Heart left ventricle (tissue), 16 donors: ENCODE results near the gene ZFPM1. TPM values are rescaled to one million over a fixed set of nuclear protein-coding genes. Genes with fewer than 3 reads are reported as not detected.
A peak's percentile ranks its signal among the peaks of the same experiment; 100 is the strongest.
"Not testable (repeated sequence)": the region's sequence is repeated elsewhere in the genome, so short reads cannot be mapped to it uniquely, and the experiment has no call there.

ENCODE experiments used
- ATAC-seq, 4 donors: fragments of 200-7000 bp; cut with Tn5 transposase; one replicate each; pipeline ENCODE4 v1.9.1; 2020 to 2022; ENCODE audit warnings: moderate library complexity in 4 of 4, mild to moderate bottlenecking in 3 of 4, moderate number of reproducible peaks in 1 of 4
- DNase-seq, 5 donors: peaks; one replicate each; pipeline ENCODE4 v3.0.0-alpha.2; 2020
- H3K27ac ChIP-seq, 12 donors: fragments of 200-600 bp; sonication (generic) in 4 of 12; one replicate each; pipeline versions ENCODE4 v1.5.0 to v1.8.0; 2016 to 2022; ENCODE audit warnings: mild to moderate bottlenecking in 2 of 12
- H3K27me3 ChIP-seq, 9 donors: fragments of 200-600 bp; sonication (generic) in 2 of 9; one replicate each; pipeline versions ENCODE4 v1.5.1 to v1.8.0; 2016 to 2022; ENCODE audit warnings: mild to moderate bottlenecking in 3 of 9
- H3K36me3 ChIP-seq, 9 donors: fragments of 200-600 bp; sonication (generic) in 2 of 9; one replicate each; pipeline versions ENCODE4 v1.5.0 to v1.8.0; 2018 to 2022; ENCODE audit warnings: mild to moderate bottlenecking in 2 of 9
- H3K4me1 ChIP-seq, 12 donors: fragments of 200-600 bp; sonication (generic) in 4 of 12; one replicate each; pipeline versions ENCODE4 v1.5.0 to v1.8.0; 2016 to 2022; ENCODE audit warnings: mild to moderate bottlenecking in 3 of 12
- H3K4me3 ChIP-seq, 12 donors: fragments of 200-600 bp; sonication (generic) in 4 of 12; one replicate each; pipeline versions ENCODE4 v1.5.0 to v1.8.0; 2017 to 2022; ENCODE audit warnings: mild to moderate bottlenecking in 9 of 12, moderate library complexity in 4 of 12
- H3K9me3 ChIP-seq, 12 donors: fragments of 200-600 bp; sonication (generic) in 4 of 12; one replicate each; pipeline versions ENCODE4 v1.5.0 to v1.8.0; 2016 to 2022; ENCODE audit warnings: mild to moderate bottlenecking in 1 of 12
- POLR2A ChIP-seq, 2 donors: fragments of 450-650 bp; IDR thresholded peaks; one replicate each; pipeline ENCODE4 v1.6.1; 2017; ENCODE audit warnings: antibody characterized with exemption in 2 of 2, mild to moderate bottlenecking in 2 of 2, moderate library complexity in 2 of 2
- WGBS, 4 donors: extraction: QIAGEN DNeasy Blood & Tissue Kit in 2 of 4; methylation state at CpG; one replicate each; pipeline versions ENCODE4 v1.1.5 to v1.1.7; 2013 to 2018; 5-methylcytosine and 5-hydroxymethylcytosine counted together
- intact Hi-C, 10 donors: fragments of 100-400 bp; cut with DNase I; formaldehyde crosslinking; loops; one replicate each; pipeline versions ENCODE4 v1.11.1 to v1.14.2; 2022
- polyA plus RNA-seq, 2 donors: library from polyadenylated mRNA; stranded (reverse); fragments of 200-250 nt; gene quantifications; one replicate each; pipeline ENCODE4 v1.2.3, GENCODE V29; 2013
- total RNA-seq, 9 donors: library from RNA; depleted of rRNA in 2 of 9; stranded (reverse); fragments of >200 nt in 2 of 9; fragmentation: NEBNext Ultra II Directional in 3 of 9; extraction: Animal tissue kit (Norgen Biotek cat#: 25700) in 3 of 9; gene quantifications; one replicate each; pipeline versions ENCODE4 v1.1.0 to v1.2.4, GENCODE V29; 2016 to 2023
- TF ChIP-seq, protein P1 (sequence below), 12 donors: fragments of 200-600 bp; sonication (generic) in 4 of 12; IDR thresholded peaks; one replicate each; pipeline versions ENCODE4 v1.5.0 to v1.8.0; 2018 to 2022; ENCODE audit warnings: antibody characterized with exemption in 12 of 12, mild to moderate bottlenecking in 5 of 12
- donor health status: ischemic (EF 13 %, LVEDD 7.1; RV severe dilation, severe dysfunction).
- donor health status: healthy with polysubstance abuse.
- donor health status: DM: no; HTN: yes; CAD: no.
- donor health status: DM: no; HTN: no; CAD: no.
- donor health status: ischemic (EF 25% LVEDD 6.9; RV normal size, moderate dysfunction).
- donor health status: ischemic (EF 25% LVEDD 5.7; RV mildly dilated, moderate dysfunction).
- donor health status: healthy.
- donor health status: DM: yes; HTN: yes; CAD: no.
- donor health status: ischemic (EF 35%, LVEDD 5.7; RV mildly dilated, moderate dysfunction).
- donor health status: nonischemic (EF 11% LVEDD 7.7; RV severe dilation, severe dysfunction).
- donor health status: DM: yes; HTN: yes; CAD: no.
- donor health status: PGD.
- donor health status: ischemic (EF 29% LVEDD 5.4; RV normal size, mild dysfunction).
- donor health status: nonischemic (EF 23%, LVEDD 6.1; RV moderate dilation, normal function).

Gene ZFPM1
- total and polyA plus RNA-seq, 11 donors = 1.3 to 6.3 (median 4.1) TPM

- no peak overlapping the region for H3K27ac ChIP-seq
- no peaks in the 10 kb centered on the region for H3K27me3 ChIP-seq
- H3K9me3 ChIP-seq = no peaks in the 10 kb centered on the region
- TF ChIP-seq, protein P1, sequence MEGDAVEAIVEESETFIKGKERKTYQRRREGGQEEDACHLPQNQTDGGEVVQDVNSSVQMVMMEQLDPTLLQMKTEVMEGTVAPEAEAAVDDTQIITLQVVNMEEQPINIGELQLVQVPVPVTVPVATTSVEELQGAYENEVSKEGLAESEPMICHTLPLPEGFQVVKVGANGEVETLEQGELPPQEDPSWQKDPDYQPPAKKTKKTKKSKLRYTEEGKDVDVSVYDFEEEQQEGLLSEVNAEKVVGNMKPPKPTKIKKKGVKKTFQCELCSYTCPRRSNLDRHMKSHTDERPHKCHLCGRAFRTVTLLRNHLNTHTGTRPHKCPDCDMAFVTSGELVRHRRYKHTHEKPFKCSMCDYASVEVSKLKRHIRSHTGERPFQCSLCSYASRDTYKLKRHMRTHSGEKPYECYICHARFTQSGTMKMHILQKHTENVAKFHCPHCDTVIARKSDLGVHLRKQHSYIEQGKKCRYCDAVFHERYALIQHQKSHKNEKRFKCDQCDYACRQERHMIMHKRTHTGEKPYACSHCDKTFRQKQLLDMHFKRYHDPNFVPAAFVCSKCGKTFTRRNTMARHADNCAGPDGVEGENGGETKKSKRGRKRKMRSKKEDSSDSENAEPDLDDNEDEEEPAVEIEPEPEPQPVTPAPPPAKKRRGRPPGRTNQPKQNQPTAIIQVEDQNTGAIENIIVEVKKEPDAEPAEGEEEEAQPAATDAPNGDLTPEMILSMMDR (IDR thresholded peaks at IDR 0.05) = no peak
- 93 to 99% (median 94%) methylated on average over 8 to 9 of the region's 9 CpGs for WGBS, 4 donors
- peak in 1 of 4 donors; percentile 4 for ATAC-seq
- H3K4me3 ChIP-seq = no peak overlapping the region
- intact Hi-C loops = no loop called here
- H3K4me1 ChIP-seq = peaks cover 0 to 4% (median 0%) of the 10 kb centered on the region in 12 donors
- H3K36me3 ChIP-seq = no peaks in the 10 kb centered on the region
- no peak for DNase-seq
These were observed 62.3 kb downstream of the ZFPM1 start for GRCh38 chr16:88515371-88515770.

DNA sequence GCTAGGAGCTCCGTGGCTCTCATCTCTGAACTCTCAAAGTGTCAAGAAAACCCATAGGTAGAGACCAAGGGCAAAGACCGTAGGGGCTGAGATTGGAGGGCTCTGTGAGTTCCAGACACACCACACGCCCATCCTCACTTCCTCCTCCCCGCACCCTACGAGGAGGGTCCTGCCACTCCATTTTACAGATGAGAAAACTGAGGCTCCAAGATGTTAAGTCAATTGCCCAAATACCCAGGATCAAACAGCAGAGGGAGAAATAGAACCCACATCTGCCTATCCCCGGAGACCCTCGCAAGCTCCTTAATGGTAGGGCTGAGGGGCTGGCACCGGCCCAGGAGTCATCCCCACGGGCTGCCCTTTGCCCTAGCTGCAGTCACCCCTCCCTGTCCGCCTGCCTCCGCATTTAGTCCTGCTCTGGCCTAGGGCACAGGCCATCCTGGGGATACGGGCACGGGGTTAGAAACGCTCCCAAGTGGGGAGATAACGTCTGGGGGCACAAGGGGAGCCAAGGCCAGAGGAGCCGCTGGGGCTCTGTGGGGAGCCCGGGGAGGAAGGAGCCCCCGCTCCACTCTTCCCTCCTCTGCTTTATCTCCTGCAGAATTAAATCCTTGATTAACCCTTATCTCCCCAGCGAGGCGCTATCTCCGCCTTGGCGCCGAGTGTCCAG is 63.0 kb downstream of the ZFPM1 start:
- TF ChIP-seq POLR2A (IDR thresholded peaks at IDR 0.05) = no peak
- TF ChIP-seq, protein P1 (IDR thresholded peaks at IDR 0.05) = no peak
- Histone ChIP-seq H3K27me3 (no peaks in the 10 kb centered on the region), H3K36me3 (no peaks in the 10 kb centered on the region), H3K4me3 (no peak overlapping the region), H3K27ac (no peak overlapping the region), H3K9me3 (no peaks in the 10 kb centered on the region), H3K4me1 (peaks cover 0 to 4% (median 0%) of the 10 kb centered on the region in 12 donors)
- ATAC-seq (no peak), DNase-seq (no peak)
- 74 to 80% (median 77%) methylated on average over 22 to 23 of the region's 23 CpGs for WGBS, 4 donors
- intact Hi-C loops = no loop called here

- TF ChIP-seq, protein P1 (IDR thresholded peaks at IDR 0.05) = no peak
- TF ChIP-seq POLR2A (IDR thresholded peaks at IDR 0.05) = no peak
- no peak for DNase-seq
- Histone ChIP-seq H3K27ac (no peak overlapping the region), H3K4me1 (peaks cover 0 to 4% (median 0%) of the 10 kb centered on the region in 12 donors), H3K4me3 (no peak overlapping the region), H3K9me3 (no peaks in the 10 kb centered on the region), H3K27me3 (no peaks in the 10 kb centered on the region), H3K36me3 (no peaks in the 10 kb centered on the region)
- intact Hi-C loops = no loop called here
- WGBS, 4 donors = 72 to 83% (median 76%) methylated on average over 18 to 20 of the region's 20 CpGs
- no peak for ATAC-seq
These were observed 63.6 kb downstream of the ZFPM1 start for GRCh38 chr16:88516601-88517061.

DNA sequence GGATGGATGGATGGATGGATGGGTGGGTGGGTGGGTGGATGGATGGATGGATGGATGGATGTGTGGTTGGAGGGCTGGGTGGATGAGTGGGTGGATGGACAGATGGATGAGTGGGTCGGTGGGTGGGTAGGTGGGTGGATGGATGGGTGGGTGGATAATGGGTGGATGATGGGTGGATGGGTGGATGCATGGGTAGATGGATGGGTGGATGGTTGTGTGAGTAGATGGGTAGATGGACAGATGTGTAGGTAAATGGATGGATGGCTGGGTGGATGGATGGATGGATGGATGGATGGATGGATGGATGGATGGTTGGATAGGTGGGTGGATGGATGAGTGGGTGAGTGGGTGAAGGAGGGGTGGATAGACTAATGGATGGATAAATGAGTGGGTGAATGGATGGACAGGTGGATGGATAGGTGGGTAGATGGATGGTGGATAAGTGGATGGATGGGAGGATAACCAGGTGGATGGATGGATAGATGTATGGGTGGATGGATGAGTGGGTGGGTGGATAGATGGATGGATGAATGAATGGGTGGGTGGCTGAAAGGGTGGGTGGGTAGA is 64.2 kb downstream of the ZFPM1 start:
- H3K27ac ChIP-seq, ATAC-seq, H3K9me3 ChIP-seq, H3K4me3 ChIP-seq, H3K4me1 ChIP-seq, intact Hi-C loops, H3K36me3 ChIP-seq, DNase-seq, H3K27me3 ChIP-seq: not testable (repeated sequence)
- WGBS, 4 donors = 93 to 100% (median 96%) methylated on average over 1 of the region's 1 CpG

- H3K9me3 ChIP-seq, ATAC-seq, H3K36me3 ChIP-seq, H3K27me3 ChIP-seq, DNase-seq, intact Hi-C loops, H3K4me3 ChIP-seq, H3K27ac ChIP-seq, H3K4me1 ChIP-seq: not testable (repeated sequence)
- 89 to 98% (median 94%) methylated on average over 4 of the region's 4 CpGs for WGBS, 4 donors
These were observed 65.5 kb downstream of the ZFPM1 start for GRCh38 chr16:88518411-88519111.
